ENCODE results near the gene SH3PXD2B.

The SH3PXD2B gene

GRCh38 chr5:172418862-172419814 lies 35.2 kb downstream of the SH3PXD2B start:
- Histone ChIP-seq H4K8ac (ENCODE audit: low read length) (peak overlapping the region; percentile 14), H2BK15ac (ENCODE audit: low read depth, poor library complexity, severe bottlenecking) (no peak overlapping the region), H2AK5ac (ENCODE audit: low read length, severe bottlenecking) (peak overlapping the region; percentile 7), H3K27me3 (ENCODE audit: control insufficient read depth in 1 of 2, insufficient read depth in 1 of 2, low read length in 2 of 2) (no peaks in the 10 kb centered on the region), H3K9ac (ENCODE audit: low read length) (peak overlapping the region; percentile 85), H3K36me3 (ENCODE audit: control insufficient read depth in 1 of 2, insufficient read depth in 2 of 2, low read depth in 1 of 2, low read length in 2 of 2) (peaks cover 54 to 66% of the 10 kb centered on the region in 2 experiments), H3K14ac (ENCODE audit: low read length in 2 of 2) (no peak overlapping the region), H3K27ac (ENCODE audit: low read length, poor library complexity, severe bottlenecking) (peak overlapping the region; percentile 69), H3K4me2 (ENCODE audit: low read length, poor library complexity, severe bottlenecking) (no peak overlapping the region), H3K4me1 (ENCODE audit: control insufficient read depth, insufficient read depth, low read depth, low read length) (peaks cover 35% of the 10 kb centered on the region), H3K18ac (ENCODE audit: low read depth in 1 of 2, low read length in 2 of 2) (peak overlapping the region in 1 of 2 experiments; percentile 73), H2BK5ac (ENCODE audit: low read depth, low read length, poor library complexity, severe bottlenecking) (no peak overlapping the region), H3K79me1 (replicated peaks; ENCODE audit: low read length, poor library complexity, severe bottlenecking) (peaks cover 32% of the 10 kb centered on the region), H4K91ac (ENCODE audit: low read length) (peak overlapping the region; percentile 49), H3K23ac (ENCODE audit: low read length in 2 of 2) (no peak overlapping the region), H3K4ac (ENCODE audit: low read depth in 1 of 2, low read length in 2 of 2) (no peak overlapping the region), H2AFZ (ENCODE audit: low read depth, low read length) (no peak overlapping the region), H3K9me3 (ENCODE audit: control insufficient read depth, low read length) (no peaks in the 10 kb centered on the region), H2BK12ac (ENCODE audit: low read length in 2 of 2) (no peak overlapping the region), H3K4me3 (ENCODE audit: insufficient read depth in 1 of 2, low read depth in 1 of 2, low read length in 2 of 2) (peak overlapping the region in 1 of 2 experiments; percentile 32), H2BK120ac (ENCODE audit: low read depth, low read length) (no peak overlapping the region)
- DNase-seq: no peak
- WGBS: 97% methylated on average over 19 of the region's 20 CpGs

GRCh38 chr5:172417983-172418630 lies 36.2 kb downstream of the SH3PXD2B start:
- 60% methylated on average over 9 of the region's 10 CpGs for WGBS
- H3K23ac ChIP-seq (ENCODE audit: low read length in 2 of 2): no peak overlapping the region
- no peak overlapping the region for H2BK15ac ChIP-seq (ENCODE audit: low read depth, poor library complexity, severe bottlenecking)
- peaks cover 37% of the 10 kb centered on the region for H3K4me1 ChIP-seq (ENCODE audit: control insufficient read depth, insufficient read depth, low read depth, low read length)
- no peak overlapping the region for H2BK120ac ChIP-seq (ENCODE audit: low read depth, low read length)
- peak overlapping the region; percentile 85 for H3K9ac ChIP-seq (ENCODE audit: low read length)
- no peak overlapping the region for H3K4ac ChIP-seq (ENCODE audit: low read depth in 1 of 2, low read length in 2 of 2)
- H2BK12ac ChIP-seq (ENCODE audit: low read length in 2 of 2): peak overlapping the region in 1 of 2 experiments; percentile 23
- H3K14ac ChIP-seq (ENCODE audit: low read length in 2 of 2): no peak overlapping the region
- peaks cover 47 to 69% of the 10 kb centered on the region in 2 experiments for H3K36me3 ChIP-seq (ENCODE audit: control insufficient read depth in 1 of 2, insufficient read depth in 2 of 2, low read depth in 1 of 2, low read length in 2 of 2)
- H2AFZ ChIP-seq (ENCODE audit: low read depth, low read length): no peak overlapping the region
- peak; percentile 94 for DNase-seq
- H4K8ac ChIP-seq (ENCODE audit: low read length): no peak overlapping the region
- no peak overlapping the region for H4K91ac ChIP-seq (ENCODE audit: low read length)
- H3K79me1 ChIP-seq (replicated peaks; ENCODE audit: low read length, poor library complexity, severe bottlenecking): peaks cover 33% of the 10 kb centered on the region
- no peak overlapping the region for H2BK5ac ChIP-seq (ENCODE audit: low read depth, low read length, poor library complexity, severe bottlenecking)
- H3K18ac ChIP-seq (ENCODE audit: low read depth in 1 of 2, low read length in 2 of 2): peak overlapping the region; percentile 35 to 61
- no peaks in the 10 kb centered on the region for H3K27me3 ChIP-seq (ENCODE audit: control insufficient read depth in 1 of 2, insufficient read depth in 1 of 2, low read length in 2 of 2)
- H3K4me3 ChIP-seq (ENCODE audit: insufficient read depth in 1 of 2, low read depth in 1 of 2, low read length in 2 of 2): peak overlapping the region in 1 of 2 experiments; percentile 32
- no peaks in the 10 kb centered on the region for H3K9me3 ChIP-seq (ENCODE audit: control insufficient read depth, low read length)
- peak overlapping the region; percentile 69 for H3K27ac ChIP-seq (ENCODE audit: low read length, poor library complexity, severe bottlenecking)
- H2AK5ac ChIP-seq (ENCODE audit: low read length, severe bottlenecking): no peak overlapping the region
- H3K4me2 ChIP-seq (ENCODE audit: low read length, poor library complexity, severe bottlenecking): no peak overlapping the region

GRCh38 chr5:172417130-172417841 lies 37.0 kb downstream of the SH3PXD2B start:
- Histone ChIP-seq H2AFZ (ENCODE audit: low read depth, low read length) (no peak overlapping the region), H3K4ac (ENCODE audit: low read depth in 1 of 2, low read length in 2 of 2) (no peak overlapping the region), H3K14ac (ENCODE audit: low read length in 2 of 2) (no peak overlapping the region), H3K4me3 (ENCODE audit: insufficient read depth in 1 of 2, low read depth in 1 of 2, low read length in 2 of 2) (peak overlapping the region; percentile 1 to 3), H4K91ac (ENCODE audit: low read length) (no peak overlapping the region), H2BK120ac (ENCODE audit: low read depth, low read length) (no peak overlapping the region), H3K79me1 (replicated peaks; ENCODE audit: low read length, poor library complexity, severe bottlenecking) (peaks cover 28% of the 10 kb centered on the region), H3K4me2 (ENCODE audit: low read length, poor library complexity, severe bottlenecking) (no peak overlapping the region), H3K27me3 (ENCODE audit: control insufficient read depth in 1 of 2, insufficient read depth in 1 of 2, low read length in 2 of 2) (no peaks in the 10 kb centered on the region), H2BK15ac (ENCODE audit: low read depth, poor library complexity, severe bottlenecking) (no peak overlapping the region), H3K9me3 (ENCODE audit: control insufficient read depth, low read length) (no peaks in the 10 kb centered on the region), H3K36me3 (ENCODE audit: control insufficient read depth in 1 of 2, insufficient read depth in 2 of 2, low read depth in 1 of 2, low read length in 2 of 2) (peaks cover 44 to 60% of the 10 kb centered on the region in 2 experiments), H3K4me1 (ENCODE audit: control insufficient read depth, insufficient read depth, low read depth, low read length) (peaks cover 44% of the 10 kb centered on the region), H4K8ac (ENCODE audit: low read length) (no peak overlapping the region), H3K9ac (ENCODE audit: low read length) (peak overlapping the region; percentile 85), H2BK12ac (ENCODE audit: low read length in 2 of 2) (no peak overlapping the region), H3K27ac (ENCODE audit: low read length, poor library complexity, severe bottlenecking) (no peak overlapping the region), H3K18ac (ENCODE audit: low read depth in 1 of 2, low read length in 2 of 2) (peak overlapping the region in 1 of 2 experiments; percentile 56), H3K23ac (ENCODE audit: low read length in 2 of 2) (no peak overlapping the region), H2BK5ac (ENCODE audit: low read depth, low read length, poor library complexity, severe bottlenecking) (no peak overlapping the region), H2AK5ac (ENCODE audit: low read length, severe bottlenecking) (peak overlapping the region; percentile 59)
- WGBS: 97% methylated on average over 4 of the region's 4 CpGs
- no peak for DNase-seq
